GM10266 (cell line): ENCODE data around the gene NBL1.

ENCODE experiments used
- DNase-seq: peaks from one replicate; pipeline ENCODE4 v3.0.0; 2012; ENCODE audit errors: extremely low spot score
- TF ChIP-seq, protein P1 (sequence below): IDR thresholded peaks from 2 replicates; pipeline ENCODE4 v1.5.1; 2012; ENCODE audit warnings: mild to moderate bottlenecking, low read depth; ENCODE audit not compliant: control insufficient read depth, insufficient read depth; ENCODE audit errors: missing control alignments

Gene NBL1, protein sequence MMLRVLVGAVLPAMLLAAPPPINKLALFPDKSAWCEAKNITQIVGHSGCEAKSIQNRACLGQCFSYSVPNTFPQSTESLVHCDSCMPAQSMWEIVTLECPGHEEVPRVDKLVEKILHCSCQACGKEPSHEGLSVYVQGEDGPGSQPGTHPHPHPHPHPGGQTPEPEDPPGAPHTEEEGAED

DNA sequence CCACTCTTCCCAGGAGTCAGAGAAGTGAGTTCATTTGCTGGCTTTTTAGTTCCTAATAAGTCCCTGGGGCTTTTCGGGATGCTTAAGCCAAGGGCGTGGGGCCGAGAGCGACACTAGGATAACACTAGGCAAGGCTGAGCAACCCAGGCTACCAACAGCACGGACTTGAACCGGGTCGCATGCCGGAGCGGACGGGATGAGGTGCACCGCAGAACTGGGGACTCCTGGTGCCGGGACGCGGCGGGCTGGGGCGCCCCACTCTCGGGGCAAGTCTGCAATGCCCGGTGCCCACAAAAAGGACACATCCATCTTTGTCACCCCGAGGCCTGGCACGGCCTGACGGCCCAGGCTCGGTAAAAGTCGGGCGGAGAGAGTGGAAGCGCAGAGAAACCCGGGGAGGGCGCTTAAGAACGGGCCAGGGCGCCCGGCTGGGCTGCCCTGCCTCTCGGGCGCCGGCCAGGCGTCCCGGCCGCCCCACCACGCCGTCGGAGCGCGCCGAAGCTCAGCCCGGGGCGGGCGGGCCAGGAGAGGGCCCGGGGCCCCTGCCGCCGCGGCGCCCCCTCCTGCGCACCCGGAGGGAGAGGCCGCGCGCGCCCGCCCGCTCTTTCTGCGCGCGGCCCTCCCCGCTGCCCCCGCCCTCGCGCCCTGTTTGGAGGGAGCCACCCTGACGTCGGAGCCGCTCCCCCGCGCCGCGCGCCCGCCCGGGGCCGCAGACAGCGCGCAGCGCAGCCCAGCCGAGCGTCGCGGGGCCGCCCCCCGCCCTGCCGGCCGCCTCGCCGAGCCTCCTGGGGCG, at the start of gene NBL1:
Gene NBL1, plus strand, starts transcription at position 710 of the 793 bp plus-strand sequence. CDS start 10,720 bp downstream, outside the sequence.
- TF ChIP-seq, protein P1, sequence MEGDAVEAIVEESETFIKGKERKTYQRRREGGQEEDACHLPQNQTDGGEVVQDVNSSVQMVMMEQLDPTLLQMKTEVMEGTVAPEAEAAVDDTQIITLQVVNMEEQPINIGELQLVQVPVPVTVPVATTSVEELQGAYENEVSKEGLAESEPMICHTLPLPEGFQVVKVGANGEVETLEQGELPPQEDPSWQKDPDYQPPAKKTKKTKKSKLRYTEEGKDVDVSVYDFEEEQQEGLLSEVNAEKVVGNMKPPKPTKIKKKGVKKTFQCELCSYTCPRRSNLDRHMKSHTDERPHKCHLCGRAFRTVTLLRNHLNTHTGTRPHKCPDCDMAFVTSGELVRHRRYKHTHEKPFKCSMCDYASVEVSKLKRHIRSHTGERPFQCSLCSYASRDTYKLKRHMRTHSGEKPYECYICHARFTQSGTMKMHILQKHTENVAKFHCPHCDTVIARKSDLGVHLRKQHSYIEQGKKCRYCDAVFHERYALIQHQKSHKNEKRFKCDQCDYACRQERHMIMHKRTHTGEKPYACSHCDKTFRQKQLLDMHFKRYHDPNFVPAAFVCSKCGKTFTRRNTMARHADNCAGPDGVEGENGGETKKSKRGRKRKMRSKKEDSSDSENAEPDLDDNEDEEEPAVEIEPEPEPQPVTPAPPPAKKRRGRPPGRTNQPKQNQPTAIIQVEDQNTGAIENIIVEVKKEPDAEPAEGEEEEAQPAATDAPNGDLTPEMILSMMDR = no peak
- peak; percentile 87 for DNase-seq

DNA sequence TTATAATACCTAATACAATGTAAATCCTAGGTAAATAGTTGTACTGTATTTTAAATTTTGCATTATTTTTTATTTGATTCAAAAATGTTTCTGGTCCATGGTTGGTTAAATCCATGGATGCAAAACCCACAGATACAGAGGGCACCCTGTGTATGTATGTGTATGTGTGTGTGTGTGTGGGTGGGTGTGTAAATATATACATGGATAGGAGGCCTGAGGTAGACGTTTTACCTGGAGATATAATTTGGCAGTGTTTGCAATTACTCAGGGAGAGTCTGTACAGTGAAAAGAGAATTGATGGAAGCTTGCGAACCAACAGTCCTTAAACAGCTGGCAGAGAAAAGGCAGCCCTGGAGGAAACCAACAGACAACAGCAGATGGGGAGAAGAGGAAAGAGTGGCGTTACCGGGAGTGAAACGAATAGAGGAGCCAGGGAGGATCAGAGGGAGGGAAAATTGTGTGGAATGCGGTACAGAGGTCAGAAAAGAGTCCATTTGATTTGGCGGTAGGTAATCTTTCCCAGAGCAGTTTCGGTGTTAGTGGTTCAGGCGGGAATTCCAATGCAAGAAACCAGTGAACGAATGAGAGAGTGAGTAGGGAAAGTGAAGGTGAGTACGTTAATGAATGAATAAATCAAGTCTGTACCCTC, 47.9 kb upstream of the NBL1 start:
- TF ChIP-seq, protein P1 = no peak
- no peak for DNase-seq

DNA sequence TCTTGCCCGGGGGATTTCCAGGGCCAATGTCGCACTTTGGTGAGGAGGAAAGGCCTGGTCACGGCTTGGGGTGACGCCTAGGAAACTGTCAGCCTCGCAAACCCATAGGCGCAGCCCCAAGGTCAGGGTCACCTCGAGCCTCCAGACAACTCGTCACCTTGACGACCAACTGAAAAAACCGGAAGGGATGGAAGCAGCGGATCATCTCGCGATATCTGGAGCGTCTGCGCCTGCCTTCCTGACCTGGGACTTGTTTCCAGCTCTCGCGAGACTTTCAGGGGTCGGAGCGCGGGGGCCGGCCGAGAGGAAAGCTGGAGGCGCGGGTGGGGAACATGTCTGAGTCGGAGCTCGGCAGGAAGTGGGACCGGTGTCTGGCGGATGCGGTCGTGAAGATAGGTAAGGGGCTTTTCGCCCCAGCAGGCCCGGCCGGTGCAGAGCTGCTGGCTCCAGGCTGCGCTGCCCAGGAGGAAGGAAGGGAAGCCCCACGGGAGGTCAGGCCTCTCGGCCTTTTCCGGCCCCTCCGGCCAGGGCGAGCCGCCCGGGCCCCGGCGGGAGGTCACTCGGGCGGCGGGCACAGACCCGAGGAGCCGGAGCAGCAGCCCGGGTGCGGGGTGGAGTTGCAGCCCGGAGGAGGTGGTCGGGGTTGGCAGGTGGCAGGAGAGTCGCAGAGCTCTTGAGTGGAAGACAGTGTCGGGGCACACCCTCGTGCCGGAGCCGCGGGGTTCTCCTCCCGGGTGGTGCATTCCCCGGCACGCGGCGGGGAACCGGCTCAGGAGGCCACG, 47.2 kb upstream of the NBL1 start:
- peak; percentile 95 for DNase-seq
- TF ChIP-seq, protein P1 = no peak

GRCh38 chr1:19597496-19598309, 46.4 kb upstream of the NBL1 start:
- TF ChIP-seq, protein P1 = no peak
- peak; percentile 35 for DNase-seq

- TF ChIP-seq, protein P1 = no peak
- DNase-seq = no peak
Observed at GRCh38 chr1:19599810-19600209, 44.3 kb upstream of the NBL1 start.

DNA sequence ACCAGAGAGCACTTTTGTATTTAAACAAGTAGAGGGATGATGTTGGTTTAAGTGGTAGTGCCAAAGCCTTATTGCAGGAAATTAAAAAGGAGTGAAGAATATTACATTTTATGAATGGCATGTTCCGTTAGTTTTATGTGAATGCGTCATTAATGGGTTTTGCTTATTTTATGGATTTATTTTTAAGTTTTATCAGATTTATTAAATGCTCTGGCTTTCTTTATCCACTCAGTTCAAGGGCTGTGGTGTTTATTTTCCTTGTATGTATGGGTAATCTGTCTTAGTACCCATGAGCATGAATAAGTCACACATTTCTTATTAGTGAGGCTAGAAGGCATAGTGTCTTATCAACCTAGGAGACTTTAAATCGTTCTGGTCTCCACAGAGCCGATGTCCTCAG, 41.6 kb upstream of the NBL1 start:
- TF ChIP-seq, protein P1 = no peak

More for the DNA sequence above, 41.6 kb upstream of the NBL1 start:
- DNase-seq = no peak
